DOHH2 (cell line): ENCODE data around the gene FGA.

Experiments
- H3F3A ChIP-seq: fragments of 200-600 bp; sonication (generic), shearing (Covaris generic); 2 replicates; pipeline ENCODE4 v1.6.0; 2016; ENCODE audit warnings: antibody characterized with exemption, mild to moderate bottlenecking; ENCODE audit not compliant: control insufficient read depth, insufficient read depth
- H3K27ac ChIP-seq: fragments of 200-600 bp; sonication (generic); 2 replicates; pipeline ENCODE4 v1.5.1; 2014; ENCODE audit warnings: low read depth, mild to moderate bottlenecking, low read length, moderate library complexity
- H3K27me3 ChIP-seq: fragments of 200-600 bp; sonication (generic); 2 replicates; pipeline ENCODE4 v1.6.1; 2014; ENCODE audit warnings: mild to moderate bottlenecking, low read length, mixed read lengths; ENCODE audit not compliant: control insufficient read depth
- H3K36me3 ChIP-seq: fragments of 200-600 bp; sonication (generic); 2 replicates; pipeline ENCODE4 v1.6.1; 2014; ENCODE audit warnings: mild to moderate bottlenecking, low read length, moderate library complexity, mixed read lengths; ENCODE audit not compliant: control insufficient read depth
- H3K4me1 ChIP-seq: fragments of 200-600 bp; sonication (generic); 2 replicates; pipeline ENCODE4 v1.6.1; 2014; ENCODE audit warnings: mild to moderate bottlenecking, low read length, mixed read lengths; ENCODE audit not compliant: control insufficient read depth
- H3K4me2 ChIP-seq: fragments of 200-600 bp; sonication (generic); 2 replicates; pipeline ENCODE4 v1.6.0; 2014; ENCODE audit warnings: mild to moderate bottlenecking, low read length, moderate library complexity
- H3K4me3 ChIP-seq: fragments of 200-600 bp; sonication (generic); 2 replicates; pipeline ENCODE4 v1.5.1; 2014; ENCODE audit warnings: mild to moderate bottlenecking, low read length, mixed read lengths
- H3K79me2 ChIP-seq: fragments of 200-600 bp; sonication (generic); 2 replicates; pipeline ENCODE4 v1.6.1; 2014; ENCODE audit warnings: mild to moderate bottlenecking, low read length, mixed read lengths; ENCODE audit not compliant: control insufficient read depth
- H3K9me2 ChIP-seq: fragments of 200-600 bp; sonication (generic); replicated peaks from 2 replicates; pipeline ENCODE4 v1.6.1; 2014; ENCODE audit warnings: mild to moderate bottlenecking, low read length, mixed read lengths; ENCODE audit not compliant: control insufficient read depth
- H3K9me3 ChIP-seq: fragments of 200-600 bp; sonication (generic); 2 replicates; pipeline ENCODE4 v1.6.1; 2014; ENCODE audit warnings: antibody characterized with exemption, low read length, mixed read lengths; ENCODE audit not compliant: control insufficient read depth, insufficient read depth
- H4K20me1 ChIP-seq: fragments of 200-600 bp; sonication (generic); 2 replicates; pipeline ENCODE4 v1.6.0; 2014; ENCODE audit warnings: low read depth, mild to moderate bottlenecking, antibody characterized with exemption, low read length, moderate library complexity; ENCODE audit not compliant: control insufficient read depth, insufficient read depth
- CTCF ChIP-seq: fragments of 200-600 bp; sonication (generic); IDR thresholded peaks from one replicate; pipeline ENCODE4 v1.5.1; 2014; ENCODE audit warnings: antibody characterized with exemption, mild to moderate bottlenecking, low read depth, low read length; ENCODE audit not compliant: poor library complexity, severe bottlenecking
- EZH2phosphoT487 ChIP-seq: fragments of 200-600 bp; sonication (generic); IDR thresholded peaks from 2 replicates; pipeline ENCODE4 v1.6.1; 2017; ENCODE audit warnings: borderline replicate concordance, mild to moderate bottlenecking, antibody characterized with exemption, low read length, moderate library complexity, mixed read lengths

FGA gene

GRCh38 chr4:154582723-154583122, 7.8 kb downstream of the FGA start:
- H3K4me1 ChIP-seq = no peaks in the 10 kb centered on the region
- no peak overlapping the region for H3K4me3 ChIP-seq
- no peaks in the 10 kb centered on the region for H3K9me3 ChIP-seq
- H3K36me3 ChIP-seq = no peaks in the 10 kb centered on the region
- no peak overlapping the region for H3K27ac ChIP-seq
- H3K9me2 ChIP-seq = no peaks in the 10 kb centered on the region
- no peaks in the 10 kb centered on the region for H3F3A ChIP-seq
- no peaks in the 10 kb centered on the region for H4K20me1 ChIP-seq
- TF ChIP-seq CTCF = no peak
- TF ChIP-seq EZH2phosphoT487 = no peak
- no peaks in the 10 kb centered on the region for H3K27me3 ChIP-seq
- H3K4me2 ChIP-seq = no peak overlapping the region
- no peaks in the 10 kb centered on the region for H3K79me2 ChIP-seq

GRCh38 chr4:154579927-154580326, 10.6 kb downstream of the FGA start:
- Histone ChIP-seq H4K20me1 (no peaks in the 10 kb centered on the region), H3K9me2 (no peaks in the 10 kb centered on the region), H3K79me2 (no peaks in the 10 kb centered on the region), H3K27me3 (no peaks in the 10 kb centered on the region), H3K4me2 (no peak overlapping the region), H3K4me1 (no peaks in the 10 kb centered on the region), H3K27ac (no peak overlapping the region), H3K4me3 (no peak overlapping the region), H3K36me3 (no peaks in the 10 kb centered on the region), H3K9me3 (no peaks in the 10 kb centered on the region), H3F3A (no peaks in the 10 kb centered on the region)
- TF ChIP-seq EZH2phosphoT487 = no peak
- no peak for TF ChIP-seq CTCF

GRCh38 chr4:154578919-154579318, 11.6 kb downstream of the FGA start:
- H3K27ac ChIP-seq = no peak overlapping the region
- TF ChIP-seq EZH2phosphoT487 (no peak), CTCF (no peak)
- no peak overlapping the region for H3K4me3 ChIP-seq
- no peaks in the 10 kb centered on the region for H3K9me3 ChIP-seq
- H3K27me3 ChIP-seq = no peaks in the 10 kb centered on the region
- H3K36me3 ChIP-seq = no peaks in the 10 kb centered on the region
- H3K79me2 ChIP-seq = no peaks in the 10 kb centered on the region
- no peak overlapping the region for H3K4me2 ChIP-seq
- H3K9me2 ChIP-seq = no peaks in the 10 kb centered on the region
- H3F3A ChIP-seq = no peaks in the 10 kb centered on the region
- no peaks in the 10 kb centered on the region for H3K4me1 ChIP-seq
- no peaks in the 10 kb centered on the region for H4K20me1 ChIP-seq

- H3K4me1 ChIP-seq = no peaks in the 10 kb centered on the region
- H3K79me2 ChIP-seq = no peaks in the 10 kb centered on the region
- no peaks in the 10 kb centered on the region for H3F3A ChIP-seq
- no peak overlapping the region for H3K4me3 ChIP-seq
- no peaks in the 10 kb centered on the region for H3K36me3 ChIP-seq
- TF ChIP-seq CTCF (no peak), EZH2phosphoT487 (no peak)
- no peaks in the 10 kb centered on the region for H3K9me3 ChIP-seq
- H3K4me2 ChIP-seq = no peak overlapping the region
- no peak overlapping the region for H3K27ac ChIP-seq
- H4K20me1 ChIP-seq = no peaks in the 10 kb centered on the region
- H3K27me3 ChIP-seq = no peaks in the 10 kb centered on the region
- H3K9me2 ChIP-seq = no peaks in the 10 kb centered on the region
Measured at GRCh38 chr4:154577324-154577723, 13.2 kb downstream of the FGA start.
